GM12801 (cell line): ENCODE results near the gene DIP2C.

Experiments used
- CTCF ChIP-seq: IDR thresholded peaks from one replicate; pipeline ENCODE4 v1.5.1; 2011; ENCODE audit warnings: control low read depth; ENCODE audit not compliant: insufficient read length; ENCODE audit errors: extremely low read depth

DIP2C gene

GRCh38 chr10:418894-419293, 270.6 kb downstream of the DIP2C start:
- no peak for TF ChIP-seq CTCF

GRCh38 chr10:418226-418625, 271.2 kb downstream of the DIP2C start:
- TF ChIP-seq CTCF: no peak

- TF ChIP-seq CTCF: no peak
These were observed 273.4 kb downstream of the DIP2C start for GRCh38 chr10:416091-416515.

- no peak for TF ChIP-seq CTCF
These were observed 275.8 kb downstream of the DIP2C start for GRCh38 chr10:413662-414071.

- TF ChIP-seq CTCF: no peak
These were observed 277.4 kb downstream of the DIP2C start for GRCh38 chr10:412109-412508.

- no peak for TF ChIP-seq CTCF
These were observed 277.9 kb downstream of the DIP2C start for GRCh38 chr10:411603-412002.

- no peak for TF ChIP-seq CTCF
These were observed 279.9 kb downstream of the DIP2C start for GRCh38 chr10:409408-410040.

- no peak for TF ChIP-seq CTCF
These were observed 281.2 kb downstream of the DIP2C start for GRCh38 chr10:408236-408635.
